ENCODE results near the gene LSM12.

LSM12 gene

DNA sequence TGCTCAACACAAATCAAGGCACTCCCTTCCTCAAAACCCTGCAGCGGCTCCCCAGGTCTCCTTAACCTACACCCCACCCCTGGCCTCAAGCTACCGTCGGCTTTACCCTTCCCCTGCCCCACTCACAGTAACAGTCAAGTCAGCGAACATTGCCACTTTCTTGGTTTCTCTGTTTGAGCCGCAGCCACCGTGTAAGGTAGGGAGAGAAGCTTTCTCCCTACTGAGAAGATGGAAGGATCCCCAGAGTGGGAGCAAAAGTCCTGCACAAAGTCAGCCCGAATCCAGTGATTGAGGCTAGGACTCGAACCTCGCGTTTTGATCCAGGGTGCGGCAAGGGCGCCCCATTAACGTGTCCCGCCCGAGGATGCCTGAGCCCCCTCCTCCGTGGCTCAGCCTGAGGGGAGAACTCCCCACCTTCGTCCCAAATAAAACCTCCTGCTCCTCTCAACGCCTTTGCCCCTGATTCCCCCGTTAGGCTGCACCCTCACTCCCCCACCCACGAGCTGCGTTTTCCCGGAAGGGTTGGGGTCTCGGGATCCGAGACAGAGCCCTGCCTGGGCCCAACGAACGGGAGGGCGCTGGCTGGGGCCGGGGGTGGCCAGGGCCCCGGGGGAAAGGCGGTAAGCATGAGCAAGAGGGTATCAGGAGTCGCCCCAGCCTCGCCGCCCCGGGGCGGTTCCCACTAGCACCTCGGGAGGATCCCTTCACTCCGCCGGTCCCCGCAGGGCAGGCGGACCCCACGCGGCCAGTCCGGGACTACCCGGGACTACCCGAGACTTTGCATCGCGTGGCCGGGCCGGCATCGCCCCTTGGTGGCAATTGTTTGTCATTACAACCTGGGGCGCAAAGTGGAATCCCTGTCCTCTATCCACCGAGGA lies 72.0 kb downstream of the LSM12 start:
- Histone ChIP-seq H2AFZ (ENCODE audit: low read length) (no peak overlapping the region), H3K9me3 (ENCODE audit: low read length) (no peaks in the 10 kb centered on the region), H3K27ac (ENCODE audit: low read depth, low read length, poor library complexity, severe bottlenecking) (no peak overlapping the region), H3K27me3 (ENCODE audit: insufficient read depth, low read length) (no peaks in the 10 kb centered on the region), H3K9ac (ENCODE audit: low read length) (no peak overlapping the region), H3K4me1 (ENCODE audit: insufficient read depth, low read length, severe bottlenecking) (no peaks in the 10 kb centered on the region), H3K4me2 (ENCODE audit: low read length) (peak overlapping the region; percentile 20), H3F3A (ENCODE audit: insufficient read depth, low read length) (no peaks in the 10 kb centered on the region), H3K36me3 (ENCODE audit: insufficient read depth, low read length) (no peaks in the 10 kb centered on the region), H3K4me3 (ENCODE audit: low read depth, low read length, poor library complexity, severe bottlenecking) (no peak overlapping the region), H4K20me1 (ENCODE audit: insufficient read depth, low read length) (no peaks in the 10 kb centered on the region), H3K9me2 (ENCODE audit: low read depth, low read length) (no peaks in the 10 kb centered on the region), H3K79me2 (ENCODE audit: insufficient read depth, low read length) (no peaks in the 10 kb centered on the region)
- no peak for TF ChIP-seq EZH2 (IDR thresholded peaks at IDR 0.05; ENCODE audit: borderline replicate concordance, low read length)
- TF ChIP-seq, protein P1, sequence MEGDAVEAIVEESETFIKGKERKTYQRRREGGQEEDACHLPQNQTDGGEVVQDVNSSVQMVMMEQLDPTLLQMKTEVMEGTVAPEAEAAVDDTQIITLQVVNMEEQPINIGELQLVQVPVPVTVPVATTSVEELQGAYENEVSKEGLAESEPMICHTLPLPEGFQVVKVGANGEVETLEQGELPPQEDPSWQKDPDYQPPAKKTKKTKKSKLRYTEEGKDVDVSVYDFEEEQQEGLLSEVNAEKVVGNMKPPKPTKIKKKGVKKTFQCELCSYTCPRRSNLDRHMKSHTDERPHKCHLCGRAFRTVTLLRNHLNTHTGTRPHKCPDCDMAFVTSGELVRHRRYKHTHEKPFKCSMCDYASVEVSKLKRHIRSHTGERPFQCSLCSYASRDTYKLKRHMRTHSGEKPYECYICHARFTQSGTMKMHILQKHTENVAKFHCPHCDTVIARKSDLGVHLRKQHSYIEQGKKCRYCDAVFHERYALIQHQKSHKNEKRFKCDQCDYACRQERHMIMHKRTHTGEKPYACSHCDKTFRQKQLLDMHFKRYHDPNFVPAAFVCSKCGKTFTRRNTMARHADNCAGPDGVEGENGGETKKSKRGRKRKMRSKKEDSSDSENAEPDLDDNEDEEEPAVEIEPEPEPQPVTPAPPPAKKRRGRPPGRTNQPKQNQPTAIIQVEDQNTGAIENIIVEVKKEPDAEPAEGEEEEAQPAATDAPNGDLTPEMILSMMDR (IDR thresholded peaks at IDR 0.05; ENCODE audit: low read length): peak; percentile 80

DNA sequence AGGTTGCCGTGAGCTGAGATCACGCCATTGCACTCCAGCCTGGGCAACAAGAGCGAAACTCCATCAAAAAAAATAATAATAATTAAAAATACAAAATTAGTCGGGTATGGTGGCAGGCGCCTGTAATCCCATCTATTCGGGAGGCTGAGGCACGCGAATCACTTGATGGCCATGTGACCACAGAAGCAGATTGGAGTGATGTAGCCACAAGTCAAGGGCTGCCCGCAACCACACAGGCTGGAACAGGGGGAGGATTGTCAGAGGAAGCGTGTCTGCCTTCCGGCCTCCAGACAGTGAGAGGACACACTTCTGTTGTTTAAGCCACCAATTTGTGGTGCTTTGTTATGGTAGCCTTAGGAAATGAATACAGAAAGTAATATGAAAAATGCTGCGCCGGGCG lies 73.8 kb downstream of the LSM12 start:
- no peak overlapping the region for H3K4me3 ChIP-seq (ENCODE audit: low read depth, low read length, poor library complexity, severe bottlenecking)
- H3K9ac ChIP-seq (ENCODE audit: low read length): no peak overlapping the region
- no peaks in the 10 kb centered on the region for H3K4me1 ChIP-seq (ENCODE audit: insufficient read depth, low read length, severe bottlenecking)
- H3K4me2 ChIP-seq (ENCODE audit: low read length): no peak overlapping the region
- no peaks in the 10 kb centered on the region for H3K27me3 ChIP-seq (ENCODE audit: insufficient read depth, low read length)
- no peaks in the 10 kb centered on the region for H3K79me2 ChIP-seq (ENCODE audit: insufficient read depth, low read length)
- H3K9me2 ChIP-seq (ENCODE audit: low read depth, low read length): no peaks in the 10 kb centered on the region
- H4K20me1 ChIP-seq (ENCODE audit: insufficient read depth, low read length): no peaks in the 10 kb centered on the region
- no peaks in the 10 kb centered on the region for H3K36me3 ChIP-seq (ENCODE audit: insufficient read depth, low read length)
- TF ChIP-seq EZH2 (IDR thresholded peaks at IDR 0.05; ENCODE audit: borderline replicate concordance, low read length): no peak
- TF ChIP-seq, protein P1 (IDR thresholded peaks at IDR 0.05; ENCODE audit: low read length): no peak
- H3K9me3 ChIP-seq (ENCODE audit: low read length): no peaks in the 10 kb centered on the region
- no peaks in the 10 kb centered on the region for H3F3A ChIP-seq (ENCODE audit: insufficient read depth, low read length)
- no peak overlapping the region for H3K27ac ChIP-seq (ENCODE audit: low read depth, low read length, poor library complexity, severe bottlenecking)
- H2AFZ ChIP-seq (ENCODE audit: low read length): no peak overlapping the region

DNA sequence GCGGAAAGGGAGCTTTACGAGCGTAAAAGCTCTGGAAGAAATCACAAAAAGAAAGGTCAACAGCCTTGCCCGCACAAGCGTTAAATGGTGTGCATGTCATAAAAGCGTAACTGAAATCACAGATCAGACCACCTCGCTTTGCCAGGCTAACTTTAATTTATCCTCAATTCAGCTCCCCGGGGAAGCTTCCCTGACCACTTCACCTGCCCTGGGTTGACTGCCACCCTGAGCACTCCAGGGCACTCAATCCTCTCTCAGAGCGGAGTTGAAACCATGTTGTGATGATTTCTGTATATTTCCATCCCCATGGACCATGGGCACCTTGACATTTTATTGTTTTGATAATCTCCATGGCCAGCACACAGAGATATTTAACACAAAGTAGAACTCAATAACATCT lies 78.2 kb downstream of the LSM12 start:
- Histone ChIP-seq H3K4me1 (ENCODE audit: insufficient read depth, low read length, severe bottlenecking) (no peaks in the 10 kb centered on the region), H2AFZ (ENCODE audit: low read length) (no peak overlapping the region), H3K4me3 (ENCODE audit: low read depth, low read length, poor library complexity, severe bottlenecking) (no peak overlapping the region), H4K20me1 (ENCODE audit: insufficient read depth, low read length) (no peaks in the 10 kb centered on the region), H3K9me2 (ENCODE audit: low read depth, low read length) (no peaks in the 10 kb centered on the region), H3K4me2 (ENCODE audit: low read length) (no peak overlapping the region), H3K27me3 (ENCODE audit: insufficient read depth, low read length) (0 out of 2 replicates have a peak, but pooled peaks cover 6% of the 10 kb centered on the region), H3K79me2 (ENCODE audit: insufficient read depth, low read length) (no peaks in the 10 kb centered on the region), H3K9me3 (ENCODE audit: low read length) (no peaks in the 10 kb centered on the region), H3K36me3 (ENCODE audit: insufficient read depth, low read length) (no peaks in the 10 kb centered on the region), H3K9ac (ENCODE audit: low read length) (no peak overlapping the region), H3K27ac (ENCODE audit: low read depth, low read length, poor library complexity, severe bottlenecking) (no peak overlapping the region), H3F3A (ENCODE audit: insufficient read depth, low read length) (no peaks in the 10 kb centered on the region)
- TF ChIP-seq, protein P1 (IDR thresholded peaks at IDR 0.05; ENCODE audit: low read length): no peak
- TF ChIP-seq EZH2 (IDR thresholded peaks at IDR 0.05; ENCODE audit: borderline replicate concordance, low read length): no peak

All from OCI-LY1 (cell line).